MCF 10A (cell line): Measurements from ENCODE around the gene DNM3. TPM values are rescaled to one million over a fixed set of nuclear protein-coding genes. Genes with fewer than 3 reads are reported as not detected.

ENCODE experiments used
- BruUV-seq: library from RNA; stranded (reverse); fragments of 400-500 nt; replicated peaks from 2 replicates; lab custom pipeline; 2021; lab: Mats Ljungman, UMichigan
- CTCF ChIA-PET: fragments of 300-600 bp; sonication (Branson Sonifier 250); formaldehyde crosslinking; extraction: SDS; loops from one replicate; lab custom pipeline; 2021; ENCODE audit warnings: antibody characterized with exemption, inconsistent platforms; lab: Yijun Ruan, JAX
- POLR2A ChIA-PET: fragments of 300-600, 350-650 bp; sonication (Branson Sonifier 250); formaldehyde crosslinking; extraction: SDS; loops from one replicate; lab custom pipeline; 2020; ENCODE audit warnings: antibody characterized with exemption, inconsistent platforms; lab: Yijun Ruan, JAX
- DNase-seq: peaks from one replicate; pipeline ENCODE4 v3.0.0-alpha.2; 2018; ENCODE audit not compliant: unreplicated experiment
- H3K27ac Mint-ChIP-seq: one replicate; pipeline ENCODE4 v1.8.0; 2022; ENCODE audit warnings: mild to moderate bottlenecking, low read depth, mixed read lengths; ENCODE audit not compliant: unreplicated experiment
- H3K27me3 Mint-ChIP-seq: one replicate; pipeline ENCODE4 v1.8.0; 2022; ENCODE audit warnings: mixed read lengths; ENCODE audit not compliant: insufficient read depth, unreplicated experiment
- H3K36me3 Mint-ChIP-seq: one replicate; pipeline ENCODE4 v1.8.0; 2022; ENCODE audit warnings: mild to moderate bottlenecking, moderate library complexity, mixed read lengths; ENCODE audit not compliant: insufficient read depth, unreplicated experiment
- H3K4me1 Mint-ChIP-seq: one replicate; pipeline ENCODE4 v1.8.0; 2022; ENCODE audit warnings: mixed read lengths; ENCODE audit not compliant: insufficient read depth, unreplicated experiment
- H3K4me3 Mint-ChIP-seq: one replicate; pipeline ENCODE4 v1.8.0; 2022; ENCODE audit warnings: mild to moderate bottlenecking, moderate library complexity, mixed read lengths; ENCODE audit not compliant: unreplicated experiment
- H3K9me3 Mint-ChIP-seq: one replicate; pipeline ENCODE4 v1.8.0; 2022; ENCODE audit warnings: mixed read lengths; ENCODE audit not compliant: unreplicated experiment
- intact Hi-C: fragments of 100-400 bp; cut with micrococcal nuclease; formaldehyde crosslinking; loops from 2 replicates; pipeline ENCODE4 v1.14.1; 2022
- total RNA-seq: library from RNA; stranded (reverse); gene quantifications from 2 replicates; pipeline ENCODE4 v1.2.3, GENCODE V29; 2022
- TF ChIP-seq, protein P1 (sequence below): fragments of 200-600 bp; IDR thresholded peaks from one replicate; pipeline ENCODE4 v1.8.0; 2022; ENCODE audit warnings: antibody characterized with exemption, mild to moderate bottlenecking; ENCODE audit not compliant: unreplicated experiment

Gene DNM3
- total RNA-seq, 1 experiment from 2014 or later: 0.68 TPM

DNA sequence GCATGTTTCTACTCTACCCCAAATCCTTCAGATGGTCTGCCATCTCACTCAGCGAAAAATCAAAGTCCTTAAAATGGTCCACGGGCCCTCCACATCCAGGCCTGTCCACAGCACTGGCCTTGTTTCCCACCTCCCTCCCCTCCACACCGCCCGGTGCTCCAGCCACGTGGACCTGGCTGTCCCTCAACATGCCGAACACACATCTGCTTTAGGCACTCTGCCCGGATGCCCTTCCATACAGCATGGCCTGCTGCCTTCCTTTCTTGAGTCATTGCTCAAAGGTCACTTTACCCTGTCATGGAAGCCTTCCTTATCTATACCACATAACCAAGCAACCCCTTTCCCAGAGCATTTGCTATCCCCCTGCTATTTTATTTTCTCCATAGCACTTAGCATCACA, 143.0 kb downstream of the DNM3 start:
- ChIA-PET POLR2A (interaction anchor here (0.7 to 4.7 kb wide), 5 partner anchors 143 to 242 kb away, joined by 3 to 54 read pairs (median 4); partner anchors contain the start of genes DNM3, METTL13 and VAMP4), CTCF (interaction anchor here (0.6 to 19.8 kb wide), 58 partner anchors 14 to 446 kb away, joined by 3 to 1502 read pairs (median 5); partner anchors contain the start of genes C1orf105, DNM3, METTL13 and MYOC)
- TF ChIP-seq, protein P1, sequence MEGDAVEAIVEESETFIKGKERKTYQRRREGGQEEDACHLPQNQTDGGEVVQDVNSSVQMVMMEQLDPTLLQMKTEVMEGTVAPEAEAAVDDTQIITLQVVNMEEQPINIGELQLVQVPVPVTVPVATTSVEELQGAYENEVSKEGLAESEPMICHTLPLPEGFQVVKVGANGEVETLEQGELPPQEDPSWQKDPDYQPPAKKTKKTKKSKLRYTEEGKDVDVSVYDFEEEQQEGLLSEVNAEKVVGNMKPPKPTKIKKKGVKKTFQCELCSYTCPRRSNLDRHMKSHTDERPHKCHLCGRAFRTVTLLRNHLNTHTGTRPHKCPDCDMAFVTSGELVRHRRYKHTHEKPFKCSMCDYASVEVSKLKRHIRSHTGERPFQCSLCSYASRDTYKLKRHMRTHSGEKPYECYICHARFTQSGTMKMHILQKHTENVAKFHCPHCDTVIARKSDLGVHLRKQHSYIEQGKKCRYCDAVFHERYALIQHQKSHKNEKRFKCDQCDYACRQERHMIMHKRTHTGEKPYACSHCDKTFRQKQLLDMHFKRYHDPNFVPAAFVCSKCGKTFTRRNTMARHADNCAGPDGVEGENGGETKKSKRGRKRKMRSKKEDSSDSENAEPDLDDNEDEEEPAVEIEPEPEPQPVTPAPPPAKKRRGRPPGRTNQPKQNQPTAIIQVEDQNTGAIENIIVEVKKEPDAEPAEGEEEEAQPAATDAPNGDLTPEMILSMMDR: no peak
- no peak for DNase-seq
- H3K27me3 Mint-ChIP-seq: no peaks in the 10 kb centered on the region
- H3K36me3 Mint-ChIP-seq: no peaks in the 10 kb centered on the region
- no TSS peak for BruUV-seq
- no peak overlapping the region for H3K27ac Mint-ChIP-seq
- no peak overlapping the region for H3K4me3 Mint-ChIP-seq
- intact Hi-C loops: loop anchor here (10.0 kb wide), 1 partner anchor 499 kb away; the partner anchor contains the start of gene PRRC2C
- H3K9me3 Mint-ChIP-seq: no peaks in the 10 kb centered on the region
- H3K4me1 Mint-ChIP-seq: no peaks in the 10 kb centered on the region

DNA sequence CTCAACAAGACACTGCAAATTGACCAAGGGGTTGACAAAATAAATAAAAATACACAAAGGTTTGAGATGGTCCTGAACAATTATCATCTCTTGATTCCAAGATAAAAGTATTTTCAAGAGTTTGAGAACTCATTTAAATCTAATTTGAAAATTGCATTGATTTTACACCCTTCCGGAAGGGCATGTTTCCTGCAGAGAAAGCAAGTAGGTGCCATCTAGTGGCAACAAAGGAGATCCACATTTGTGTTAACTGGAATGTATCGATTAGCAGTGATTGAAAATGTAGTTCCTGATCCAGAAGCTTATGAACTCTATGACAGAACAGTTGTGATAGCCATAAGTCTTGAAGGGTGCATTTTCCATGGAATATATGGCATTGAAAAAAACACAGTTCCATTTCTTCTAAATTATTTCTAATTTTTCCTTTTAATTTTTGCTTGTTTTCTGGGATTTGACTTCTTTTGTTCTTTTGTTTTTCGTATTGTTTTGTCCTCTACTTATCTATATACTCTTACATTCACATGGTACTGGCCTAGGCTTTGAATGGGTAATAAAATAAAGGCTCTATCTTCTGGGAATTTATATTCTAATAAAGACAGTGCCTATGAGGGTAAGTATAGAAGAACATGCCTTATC, 143.7 kb downstream of the DNM3 start:
- ChIA-PET POLR2A (interaction anchor here (0.8 to 4.7 kb wide), 3 partner anchors 184 to 243 kb away, joined by 3 to 54 read pairs (median 7); partner anchors contain the start of genes METTL13 and VAMP4), CTCF (interaction anchor here (0.5 to 19.8 kb wide), 72 partner anchors 14 to 1905 kb away, joined by 3 to 1502 read pairs (median 5); partner anchors contain the start of genes C1orf105, DNM3, METTL13 and MYOC)
- peak; percentile 52 for DNase-seq
- intact Hi-C loops: loop anchor here (1.0 to 10.0 kb wide), 4 partner anchors 184 to 500 kb away; partner anchors contain the start of gene PRRC2C
- H3K4me3 Mint-ChIP-seq: no peak overlapping the region
- H3K36me3 Mint-ChIP-seq: no peaks in the 10 kb centered on the region
- H3K27ac Mint-ChIP-seq: no peak overlapping the region
- no peaks in the 10 kb centered on the region for H3K9me3 Mint-ChIP-seq
- H3K4me1 Mint-ChIP-seq: no peaks in the 10 kb centered on the region
- no peaks in the 10 kb centered on the region for H3K27me3 Mint-ChIP-seq
- TF ChIP-seq, protein P1: peak; percentile 85
- BruUV-seq: no TSS peak

DNA sequence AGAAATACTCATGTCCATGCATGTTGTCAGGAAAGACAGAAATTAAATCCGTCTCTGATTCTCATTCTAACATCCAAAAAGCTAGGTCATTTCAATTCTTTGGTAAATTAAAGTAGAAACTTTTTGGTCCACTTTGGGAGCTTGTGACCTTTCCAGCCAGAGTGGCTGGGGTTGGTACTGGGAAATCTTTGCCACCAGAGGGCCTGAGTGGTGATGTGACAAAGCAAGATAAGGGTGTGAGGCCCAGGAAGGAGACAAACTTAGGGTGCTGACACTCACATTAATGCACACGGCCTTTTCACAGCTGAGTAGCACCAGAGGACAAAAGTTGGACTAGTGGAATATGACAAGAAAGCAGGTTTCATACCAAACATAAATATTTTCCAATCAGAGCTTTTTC, 144.3 kb downstream of the DNM3 start:
- Mint-ChIP-seq H3K27ac (no peak overlapping the region), H3K9me3 (no peaks in the 10 kb centered on the region), H3K36me3 (no peaks in the 10 kb centered on the region), H3K4me1 (no peaks in the 10 kb centered on the region), H3K4me3 (no peak overlapping the region), H3K27me3 (no peaks in the 10 kb centered on the region)
- peak; percentile 30 for DNase-seq
- no TSS peak for BruUV-seq
- TF ChIP-seq, protein P1: peak; percentile 23
- intact Hi-C loops: loop anchor here (1.0 to 10.0 kb wide), 4 partner anchors 184 to 501 kb away; partner anchors contain the start of gene PRRC2C
- CTCF ChIA-PET: interaction anchor here (0.5 to 19.8 kb wide), 74 partner anchors 13 to 1904 kb away, joined by 3 to 1502 read pairs (median 5); partner anchors contain the start of genes DNM3, METTL13, MYOC and PIGC
- POLR2A ChIA-PET: interaction anchor here (0.7 to 4.7 kb wide), 4 partner anchors 81 to 243 kb away, joined by 3 to 54 read pairs (median 5); partner anchors contain the start of genes METTL13 and VAMP4
